LNCaP clone FGC (cell line): Measurements from ENCODE around the gene MFSD2A.
"Not testable (repeated sequence)": the region's sequence is repeated elsewhere in the genome, so short reads cannot be mapped to it uniquely, and the experiment has no call there.

Experiments used
- DNase-seq: peaks from one replicate; pipeline ENCODE4 v3.0.0-alpha.2; 2011; ENCODE audit warnings: low read depth
- H3K4me3 ChIP-seq: 2 replicates; pipeline ENCODE4 v1.5.1; 2011; ENCODE audit warnings: mild to moderate bottlenecking, low read depth, low read length, control low read depth
- TF ChIP-seq, protein P1 (sequence below): IDR thresholded peaks from 2 replicates; pipeline ENCODE4 v1.5.1; 2012; ENCODE audit warnings: mild to moderate bottlenecking; ENCODE audit not compliant: control insufficient read depth, insufficient read depth; ENCODE audit errors: extremely low read depth

Gene MFSD2A

DNA sequence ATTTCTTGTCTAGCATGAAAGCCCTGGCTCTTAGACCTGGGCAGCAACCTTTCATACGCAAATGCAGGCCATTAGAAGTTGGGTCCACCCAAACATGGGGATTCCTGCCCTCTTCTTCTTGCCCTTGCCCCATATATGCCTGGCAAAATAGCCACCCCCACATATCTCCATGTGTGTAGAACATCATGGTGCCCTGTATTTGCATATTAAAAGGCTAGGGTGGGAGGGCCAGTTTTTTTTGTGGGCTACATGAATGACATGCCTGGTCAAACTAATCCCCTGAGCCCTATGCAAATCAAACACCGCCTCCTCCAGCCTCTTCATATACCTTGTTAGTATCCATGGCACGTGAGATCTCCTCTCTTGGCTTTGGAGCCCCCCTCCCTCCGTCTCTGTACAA lies 24.7 kb downstream of the MFSD2A start:
- TF ChIP-seq, protein P1, sequence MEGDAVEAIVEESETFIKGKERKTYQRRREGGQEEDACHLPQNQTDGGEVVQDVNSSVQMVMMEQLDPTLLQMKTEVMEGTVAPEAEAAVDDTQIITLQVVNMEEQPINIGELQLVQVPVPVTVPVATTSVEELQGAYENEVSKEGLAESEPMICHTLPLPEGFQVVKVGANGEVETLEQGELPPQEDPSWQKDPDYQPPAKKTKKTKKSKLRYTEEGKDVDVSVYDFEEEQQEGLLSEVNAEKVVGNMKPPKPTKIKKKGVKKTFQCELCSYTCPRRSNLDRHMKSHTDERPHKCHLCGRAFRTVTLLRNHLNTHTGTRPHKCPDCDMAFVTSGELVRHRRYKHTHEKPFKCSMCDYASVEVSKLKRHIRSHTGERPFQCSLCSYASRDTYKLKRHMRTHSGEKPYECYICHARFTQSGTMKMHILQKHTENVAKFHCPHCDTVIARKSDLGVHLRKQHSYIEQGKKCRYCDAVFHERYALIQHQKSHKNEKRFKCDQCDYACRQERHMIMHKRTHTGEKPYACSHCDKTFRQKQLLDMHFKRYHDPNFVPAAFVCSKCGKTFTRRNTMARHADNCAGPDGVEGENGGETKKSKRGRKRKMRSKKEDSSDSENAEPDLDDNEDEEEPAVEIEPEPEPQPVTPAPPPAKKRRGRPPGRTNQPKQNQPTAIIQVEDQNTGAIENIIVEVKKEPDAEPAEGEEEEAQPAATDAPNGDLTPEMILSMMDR, result no peak
- no peak overlapping the region for H3K4me3 ChIP-seq
- no peak for DNase-seq

DNA sequence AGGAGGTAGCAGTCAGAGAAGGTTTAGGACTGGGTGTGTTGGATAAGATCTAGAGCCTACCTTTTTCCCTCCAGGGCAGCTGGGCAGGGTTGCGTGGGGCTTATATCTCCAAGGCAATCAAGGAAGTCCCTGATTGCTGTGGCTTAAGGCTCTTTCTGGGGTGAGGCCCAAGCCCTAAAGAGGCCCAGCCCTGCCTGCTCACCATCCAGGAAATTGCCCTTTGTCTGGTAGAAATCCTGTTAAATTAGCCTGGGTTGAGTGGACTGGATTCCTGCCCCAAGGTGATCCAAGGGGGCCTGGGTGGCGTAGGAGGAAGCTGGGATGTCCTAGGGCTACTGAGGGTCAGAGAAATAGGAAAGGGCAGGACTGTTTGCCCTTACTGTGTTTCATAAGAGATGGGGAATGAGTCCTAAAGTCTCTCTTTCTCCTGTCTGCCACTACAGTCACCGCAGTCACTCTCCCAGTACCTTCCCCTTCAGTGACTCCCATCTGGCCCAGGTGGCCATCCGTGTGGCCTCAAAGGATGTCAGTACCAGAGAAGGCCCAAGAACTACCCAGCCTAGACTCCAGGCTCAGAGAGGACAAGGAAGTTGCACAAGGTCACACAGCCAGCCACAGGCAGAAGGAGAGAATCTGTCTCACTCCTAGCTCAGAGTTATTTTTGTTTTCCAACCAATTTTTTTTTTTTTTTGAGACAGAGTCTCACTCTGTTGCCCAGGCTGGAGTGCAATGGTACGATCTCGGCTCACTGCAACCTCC lies 25.8 kb downstream of the MFSD2A start:
- no peak for DNase-seq
- no peak overlapping the region for H3K4me3 ChIP-seq
- TF ChIP-seq, protein P1, result no peak

DNA sequence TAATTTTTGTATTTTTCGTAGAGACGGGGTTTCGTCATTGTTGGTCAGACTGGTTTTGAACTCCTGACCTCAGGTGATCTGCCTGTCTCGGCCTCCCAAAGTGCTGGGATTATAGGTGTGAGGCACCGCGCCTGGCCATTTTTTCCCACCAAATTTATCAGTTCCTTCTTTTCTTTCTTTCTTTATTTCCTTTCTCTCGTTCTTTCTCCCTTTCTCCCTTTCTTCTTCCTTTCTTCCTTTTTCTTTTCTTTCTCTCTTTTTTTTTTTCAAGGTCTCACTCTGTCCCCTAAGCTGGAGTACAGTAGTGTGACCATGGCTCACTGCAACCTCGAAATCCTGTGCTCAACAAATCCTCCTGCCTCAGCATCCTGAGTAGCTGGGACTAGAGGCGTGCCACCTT lies 26.4 kb downstream of the MFSD2A start:
- no peak for DNase-seq
- H3K4me3 ChIP-seq, result no peak overlapping the region
- TF ChIP-seq, protein P1, result no peak

DNA sequence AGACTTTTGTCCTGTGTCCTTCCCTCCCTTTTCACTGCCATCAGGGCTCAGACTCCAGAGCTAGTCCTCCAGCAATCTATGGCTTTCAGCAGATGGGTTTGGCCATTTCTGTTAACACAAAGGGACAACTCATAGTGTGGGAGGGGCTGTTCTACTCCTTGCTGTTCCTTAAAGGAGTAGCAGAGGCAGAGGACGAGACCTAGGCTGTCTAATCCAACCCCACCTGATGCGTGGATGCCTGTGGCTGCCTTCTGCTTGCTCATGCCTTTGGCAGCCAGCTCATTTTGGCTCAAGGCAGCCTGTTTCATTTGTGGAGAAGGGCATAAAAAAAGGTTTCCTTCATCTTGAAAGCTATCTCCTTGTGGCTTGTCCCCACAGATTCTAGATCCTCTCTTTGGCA lies 27.0 kb downstream of the MFSD2A start:
- DNase-seq, result no peak
- H3K4me3 ChIP-seq, result no peak overlapping the region

DNA sequence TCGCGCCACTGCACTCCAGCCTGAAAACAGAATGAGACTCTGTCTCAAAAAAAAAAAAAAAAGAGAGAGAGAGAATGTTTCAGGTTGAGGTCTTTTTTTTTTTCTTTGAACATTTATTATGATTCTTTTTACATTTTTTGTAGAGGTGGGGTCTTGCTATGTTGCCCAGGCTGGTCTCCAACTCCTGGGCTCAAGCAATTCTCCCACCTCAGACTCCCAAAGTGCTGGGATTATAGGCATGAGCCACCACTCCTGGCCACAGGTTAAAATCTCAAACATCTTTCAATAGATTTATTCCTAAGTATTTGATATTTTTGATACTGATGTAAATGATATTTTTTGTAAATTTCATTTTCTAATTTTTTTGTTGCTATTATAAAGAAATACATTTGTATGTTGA lies 29.5 kb downstream of the MFSD2A start:
- not testable (repeated sequence) for DNase-seq, H3K4me3 ChIP-seq

More for the DNA sequence above, 27.0 kb downstream of the MFSD2A start:
- TF ChIP-seq, protein P1, result no peak

DNA sequence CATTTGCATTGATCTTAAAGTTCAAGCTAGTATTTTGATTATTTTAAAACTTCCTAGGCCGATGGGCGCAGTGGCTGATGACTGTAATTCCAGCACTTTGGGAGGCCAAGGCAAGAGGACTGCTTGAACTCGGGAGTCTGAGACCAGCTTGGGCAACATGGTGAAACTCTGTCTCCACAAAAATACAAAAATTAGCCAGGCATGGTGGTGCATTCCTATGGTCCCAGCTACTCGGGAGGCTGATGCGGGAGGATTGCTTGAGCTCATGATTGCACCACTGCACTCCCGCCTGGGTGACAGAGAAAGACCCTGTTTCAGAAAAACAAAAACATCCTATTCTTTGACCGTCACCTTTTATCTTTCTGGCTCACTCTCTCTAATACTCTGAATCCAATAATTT lies 30.0 kb downstream of the MFSD2A start:
- TF ChIP-seq, protein P1, result no peak

DNA sequence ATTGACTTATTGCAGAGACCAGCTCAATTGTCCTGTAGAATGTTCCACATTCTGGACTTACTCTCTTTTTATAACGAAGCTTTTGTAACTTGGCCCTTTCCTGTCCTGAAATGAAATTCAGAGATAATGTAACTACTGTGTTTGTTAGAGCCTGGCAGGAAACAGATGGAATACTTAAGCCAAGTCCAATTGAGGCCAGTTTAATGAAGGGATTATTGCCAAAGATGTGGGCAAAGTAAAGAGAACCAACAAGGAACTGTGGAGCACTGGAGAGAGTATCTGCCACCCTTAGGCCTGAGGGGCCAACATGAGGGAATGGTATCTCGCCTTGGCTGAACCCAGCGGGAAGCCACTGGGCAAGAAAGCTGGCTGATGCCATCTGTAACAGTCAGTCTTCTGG lies 32.9 kb downstream of the MFSD2A start:
- TF ChIP-seq, protein P1, result no peak
- peak; percentile 38 for DNase-seq
- H3K4me3 ChIP-seq, result no peak overlapping the region

More for the DNA sequence above, 30.0 kb downstream of the MFSD2A start:
- no peak for DNase-seq
- H3K4me3 ChIP-seq, result no peak overlapping the region
